HCEC 1CT (cell line): ENCODE data around the gene MYO1B.

ENCODE experiments used
- DNase-seq: peaks from one replicate; pipeline ENCODE4 v3.0.0-alpha.2; 2017

MYO1B gene

DNA sequence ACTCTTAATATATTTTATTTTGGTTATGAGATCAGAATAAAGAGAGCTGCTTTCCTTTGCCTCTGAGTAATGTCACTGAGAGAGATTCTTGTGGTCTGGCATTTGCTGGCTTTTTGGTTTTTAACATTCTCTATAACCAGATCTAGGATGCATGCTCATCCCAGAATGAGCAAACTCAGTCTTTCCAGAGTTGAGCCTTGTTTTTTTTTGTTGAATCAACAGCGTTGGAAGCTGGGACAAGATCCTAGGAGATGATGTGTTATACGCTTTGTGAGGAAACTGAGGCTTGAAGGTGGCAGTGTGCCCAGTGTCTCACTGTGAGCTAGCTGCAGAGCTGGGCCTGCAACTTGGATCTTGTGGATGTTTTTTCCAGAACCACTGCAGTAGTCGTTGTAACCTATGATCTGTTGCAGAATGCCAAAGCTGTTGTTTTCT is 19.5 kb downstream of the MYO1B start:
- DNase-seq = peak; percentile 84

DNA sequence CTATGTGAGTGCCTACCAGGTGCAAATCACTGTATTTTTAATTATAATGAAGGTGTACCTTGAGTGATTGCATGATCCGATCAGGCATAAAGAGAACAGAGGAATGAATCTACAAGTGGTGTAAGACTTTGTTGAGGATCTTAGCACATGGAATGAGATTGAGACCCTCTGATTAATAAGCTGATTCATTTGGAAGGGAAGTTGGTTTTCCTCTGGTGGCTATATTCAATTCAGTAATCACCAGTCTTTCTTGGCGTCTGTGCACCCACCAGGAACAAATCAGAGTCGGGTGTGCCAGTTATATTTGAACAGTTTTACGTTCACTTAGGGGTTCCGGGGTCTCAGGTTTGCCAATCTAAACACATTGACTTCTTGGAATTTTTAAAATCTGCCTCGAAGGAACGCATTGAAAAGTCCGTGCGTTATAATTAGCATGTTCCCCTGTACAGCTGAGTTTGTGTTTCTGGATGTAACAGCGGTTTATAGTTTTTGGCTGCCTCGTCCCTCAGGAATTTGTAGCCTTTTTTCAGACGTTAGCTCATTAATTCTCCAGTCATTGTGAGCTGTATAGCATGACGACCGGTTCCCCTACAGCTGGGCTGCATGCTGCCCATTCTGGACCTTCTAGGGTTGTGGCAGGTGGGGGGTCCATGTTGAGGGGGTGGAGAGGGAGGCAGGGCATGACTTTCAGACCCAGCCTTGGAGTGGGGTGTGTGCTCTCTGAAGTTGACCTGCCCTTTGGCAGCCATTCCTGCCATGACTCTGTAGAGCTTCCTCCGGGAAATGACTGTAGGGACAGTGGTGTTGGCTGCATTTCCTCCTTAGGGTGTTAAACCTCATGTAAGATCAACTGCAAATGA is 20.3 kb downstream of the MYO1B start:
- peak; percentile 61 for DNase-seq

DNA sequence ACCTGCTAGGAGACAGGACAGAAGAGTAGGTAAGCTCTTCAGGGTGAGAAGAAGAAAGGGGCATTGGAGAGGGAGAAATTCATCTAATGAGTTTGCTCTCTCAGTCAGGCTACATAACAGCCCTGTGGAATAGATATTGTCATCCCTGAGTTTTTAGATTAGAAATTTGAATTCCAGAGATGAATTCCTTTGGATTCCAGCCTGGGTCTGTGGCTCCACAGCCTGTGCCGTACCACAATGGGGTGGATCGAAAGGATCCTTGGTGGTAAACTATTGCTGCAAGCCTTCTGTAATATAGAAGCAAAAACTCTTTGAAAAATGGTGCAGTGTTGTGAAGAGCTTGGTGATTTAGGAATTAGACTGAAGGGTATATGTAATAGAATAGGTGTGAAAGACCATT is 21.0 kb downstream of the MYO1B start:
- no peak for DNase-seq

DNA sequence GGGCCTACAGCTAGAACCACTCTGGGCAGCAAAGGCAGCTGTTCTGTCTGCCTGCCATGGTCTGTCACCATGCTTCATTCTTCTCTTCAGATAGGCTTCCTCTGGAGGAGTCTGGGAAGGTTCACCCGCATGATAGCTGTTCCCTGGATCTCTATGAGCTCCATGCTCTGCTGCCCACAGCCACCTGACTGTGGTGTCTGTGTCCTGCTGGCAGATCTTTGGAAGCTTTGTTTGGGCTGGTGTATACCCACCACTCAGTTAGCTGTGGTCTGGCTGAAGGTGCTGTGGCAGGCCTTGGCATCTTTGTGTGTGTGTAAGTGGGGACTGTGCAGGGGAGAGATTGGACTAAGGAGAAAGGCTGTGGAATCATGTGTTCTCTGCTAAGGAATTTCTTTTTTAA is 23.4 kb downstream of the MYO1B start:
- no peak for DNase-seq

DNA sequence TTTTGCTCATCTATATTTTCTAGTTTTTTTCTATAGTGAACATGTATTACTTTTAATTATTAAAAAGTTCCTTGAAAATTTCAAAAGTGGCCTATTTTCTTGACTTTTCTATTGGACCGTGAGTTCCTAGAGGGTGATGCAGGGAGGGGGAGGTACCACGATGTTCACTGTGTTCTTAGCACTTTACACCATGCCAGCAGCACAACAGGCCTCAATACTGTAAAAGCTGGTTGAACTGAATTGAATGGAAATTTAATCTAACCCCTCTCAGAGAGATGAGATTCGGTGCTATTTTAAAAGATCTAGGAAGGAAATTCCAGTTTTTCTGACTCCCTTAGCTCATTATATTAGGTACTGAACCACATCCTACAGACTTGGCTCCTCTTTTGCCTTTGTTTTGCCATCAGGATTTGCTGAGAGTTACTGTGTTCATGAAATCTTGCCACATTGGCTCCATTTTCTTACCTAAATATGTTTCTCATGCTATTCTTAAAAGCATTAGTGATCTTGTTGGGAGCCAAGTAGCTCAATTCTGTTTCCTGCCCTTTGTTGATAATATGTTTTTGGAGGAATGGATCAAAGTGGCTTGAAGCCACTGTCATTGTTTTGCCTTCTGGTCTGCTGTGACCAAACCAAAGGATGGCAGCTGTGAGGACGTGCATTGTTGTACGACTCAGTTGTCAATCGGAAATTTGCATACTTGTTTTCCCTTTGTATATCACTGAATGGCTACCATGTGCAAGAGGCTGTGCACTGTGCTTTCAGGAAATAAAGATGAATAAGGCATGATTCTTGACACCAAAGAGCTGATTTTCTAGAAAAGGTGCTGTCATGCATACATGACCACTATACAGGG is 25.3 kb downstream of the MYO1B start:
- DNase-seq = no peak

DNA sequence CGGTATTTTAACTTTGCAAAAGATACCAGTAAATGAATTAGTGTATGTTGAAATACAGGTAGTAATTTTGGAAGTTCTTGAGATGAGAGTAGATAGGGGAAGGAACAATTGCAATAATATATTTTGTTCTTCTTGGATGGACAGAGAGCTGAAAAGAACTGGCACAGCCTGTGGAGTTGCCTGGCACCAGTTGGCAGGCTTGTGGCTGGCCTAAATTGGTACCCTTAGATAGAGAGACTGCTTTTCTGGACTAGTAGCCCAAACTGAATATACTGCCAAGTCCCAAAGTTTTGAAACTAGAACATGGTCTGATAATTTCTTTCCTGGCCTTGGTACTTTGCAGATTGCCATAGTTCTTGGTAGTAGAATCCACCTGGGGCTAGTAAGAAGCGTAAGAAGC is 26.9 kb downstream of the MYO1B start:
- DNase-seq = no peak

DNA sequence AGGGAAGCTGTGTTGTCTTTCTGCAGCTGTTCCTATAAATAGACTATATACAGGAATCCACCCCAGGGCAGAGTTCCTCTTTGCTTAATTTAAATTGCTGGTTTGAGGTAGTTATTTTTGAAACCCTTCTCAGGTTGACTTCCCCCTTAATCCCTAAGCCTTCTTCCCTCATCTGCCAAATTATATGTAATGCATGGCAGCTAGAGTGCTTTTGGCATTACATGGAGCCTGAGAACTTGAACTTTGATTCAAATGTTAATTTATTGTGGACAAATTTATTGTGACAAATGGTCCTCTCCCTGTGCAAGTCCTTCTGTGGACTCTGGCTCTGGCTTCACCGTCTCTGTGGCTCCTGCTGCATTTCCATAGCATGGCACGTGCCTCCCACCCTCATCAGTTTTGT is 29.2 kb downstream of the MYO1B start:
- DNase-seq = no peak

DNA sequence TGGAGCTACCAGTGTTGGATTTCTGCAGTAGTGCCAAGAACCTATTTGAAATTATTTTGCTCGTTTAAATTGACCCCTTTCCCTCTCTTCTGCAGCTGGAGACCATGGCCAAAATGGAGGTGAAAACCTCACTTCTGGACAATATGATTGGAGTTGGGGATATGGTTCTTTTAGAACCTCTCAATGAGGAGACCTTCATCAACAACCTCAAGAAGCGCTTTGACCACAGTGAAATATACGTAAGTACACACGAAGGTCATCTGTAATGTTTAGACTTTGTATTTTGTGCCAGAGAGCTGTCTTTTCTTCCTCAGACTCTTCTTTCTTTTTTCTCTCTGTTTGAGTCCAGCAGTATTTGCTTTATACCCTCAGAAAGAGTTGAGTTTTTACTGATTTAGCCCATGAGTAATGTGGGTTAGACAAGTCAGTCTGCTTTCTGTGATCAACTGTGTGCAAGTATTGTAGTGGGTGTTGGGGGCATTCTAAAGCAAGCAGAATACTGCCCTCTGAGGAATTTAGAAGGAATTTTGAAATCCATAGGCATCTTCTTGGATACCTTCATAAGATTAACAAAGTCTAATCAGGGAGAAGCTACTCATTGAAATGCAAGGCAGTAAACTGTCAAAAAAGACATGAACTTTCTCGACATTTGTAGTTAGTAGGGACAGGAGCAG is 31.7 kb downstream of the MYO1B start:
- DNase-seq = no peak

DNA sequence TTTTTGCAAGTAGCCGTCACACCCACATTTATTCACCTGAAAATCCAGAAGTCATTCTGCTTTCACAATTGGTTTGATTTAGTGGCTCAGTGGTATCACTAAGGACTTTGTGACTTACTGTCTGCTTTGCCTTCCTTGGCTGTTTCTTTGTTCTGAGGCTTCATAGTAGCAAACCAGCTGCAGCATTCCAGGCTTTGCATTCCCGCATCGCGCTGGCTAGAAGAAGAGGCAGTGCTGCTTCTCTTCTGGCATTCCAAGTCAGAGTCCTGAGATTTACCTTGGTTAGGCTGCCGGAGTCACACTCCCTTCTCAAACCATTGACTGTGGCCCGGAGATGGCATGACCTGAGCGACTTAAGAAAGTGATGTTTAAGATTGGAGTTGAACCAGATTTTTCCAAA is 35.1 kb downstream of the MYO1B start:
- no peak for DNase-seq

DNA sequence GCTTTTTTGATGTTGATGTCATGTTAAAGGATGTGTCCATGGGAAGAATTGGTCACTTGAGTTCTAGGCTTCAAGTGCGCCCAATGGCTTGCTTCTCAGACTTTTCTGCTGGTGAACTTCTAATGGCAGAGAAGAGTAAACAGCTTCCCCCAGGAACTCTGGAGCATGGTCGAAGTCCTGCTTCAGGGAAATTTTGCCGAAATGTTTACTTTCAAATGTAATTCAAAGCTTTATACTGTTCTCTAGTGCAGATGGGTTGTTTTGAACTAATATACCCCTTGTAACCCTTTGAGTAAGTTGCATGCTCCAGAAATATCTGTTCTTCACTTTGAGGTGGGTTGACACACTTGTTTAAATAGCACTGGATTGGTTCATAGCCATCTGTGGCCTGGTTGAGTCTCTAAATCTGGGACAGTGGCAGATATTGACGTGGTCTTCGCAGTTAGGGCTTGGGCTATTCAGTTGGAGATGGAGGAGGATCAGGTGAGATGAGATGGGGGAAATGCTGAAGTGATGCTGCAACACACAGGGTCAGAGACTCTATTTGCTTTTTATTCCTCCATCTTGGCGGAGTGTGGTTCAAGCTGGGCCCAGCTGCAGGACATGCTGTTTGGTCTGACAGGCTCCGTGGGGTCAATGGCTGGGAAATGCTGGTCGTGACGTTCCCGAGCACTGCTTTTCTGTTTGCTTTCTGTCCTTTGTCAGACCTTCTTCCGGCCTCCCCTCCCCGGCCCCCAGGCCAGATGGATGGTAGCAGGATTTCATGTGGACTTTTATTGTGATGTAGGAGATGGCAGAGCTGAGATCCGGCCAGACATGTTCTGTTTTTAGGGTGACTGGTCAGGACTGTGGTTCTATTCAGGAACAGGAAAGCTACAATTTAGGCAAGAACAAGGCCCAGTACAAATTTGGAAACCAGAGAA is 35.9 kb downstream of the MYO1B start:
- DNase-seq = no peak

DNA sequence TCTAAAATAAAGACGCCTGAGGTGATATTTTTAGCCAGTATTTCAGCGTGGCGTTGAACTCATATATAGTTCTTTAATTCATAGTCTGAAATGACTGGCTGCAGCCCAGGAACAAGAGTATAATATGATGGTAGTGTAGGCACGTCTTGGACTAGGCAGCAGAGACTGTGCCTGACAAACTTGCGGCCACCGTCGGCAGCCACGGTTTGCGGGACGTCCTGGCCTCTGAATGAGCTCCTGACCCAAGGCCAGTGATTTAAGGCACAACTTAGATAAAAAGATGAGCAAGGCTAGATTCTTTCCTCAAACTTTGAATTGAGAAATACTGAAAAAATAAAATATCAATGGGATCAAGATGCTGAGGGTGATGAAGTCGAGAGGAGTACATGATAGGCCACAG is 40.0 kb downstream of the MYO1B start:
- DNase-seq = no peak

DNA sequence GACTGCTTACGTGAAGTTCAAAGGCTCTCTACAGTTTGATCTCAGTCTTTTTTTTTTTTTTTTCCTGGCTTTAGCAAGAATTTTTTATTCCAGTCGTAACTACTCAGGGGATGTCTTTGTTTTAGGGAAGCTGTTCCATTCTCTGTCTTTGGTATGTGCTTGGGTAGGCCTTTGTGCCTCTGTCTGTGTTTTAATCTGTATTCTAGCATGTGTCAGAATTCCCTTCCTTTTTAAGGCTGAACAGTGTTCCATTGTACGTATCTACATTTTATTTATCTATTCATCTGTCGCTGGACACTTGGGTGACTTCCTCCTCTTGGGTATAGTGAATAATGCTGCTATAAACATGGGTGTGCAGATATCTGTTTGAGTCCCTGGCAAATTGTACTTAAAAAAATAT is 42.6 kb downstream of the MYO1B start:
- DNase-seq = no peak

DNA sequence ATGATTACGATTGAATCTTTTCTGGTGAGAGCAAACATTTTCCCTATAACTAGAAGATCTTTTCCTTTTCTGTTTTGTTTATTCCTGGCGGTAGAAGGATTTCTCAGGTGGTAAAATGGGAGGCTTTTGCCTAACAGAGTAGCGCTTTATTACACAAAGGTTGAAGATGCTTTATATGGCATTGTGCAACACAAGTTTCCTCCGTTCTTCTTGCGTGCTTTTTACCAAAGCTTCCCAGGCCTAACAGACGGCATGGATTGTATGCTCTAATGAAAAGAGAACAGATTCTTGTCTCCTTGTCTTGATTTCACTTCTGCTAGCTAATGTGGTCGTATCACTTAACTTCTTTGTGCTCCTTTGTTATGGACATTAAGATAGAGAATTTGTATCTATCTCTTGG is 43.8 kb downstream of the MYO1B start:
- no peak for DNase-seq

DNA sequence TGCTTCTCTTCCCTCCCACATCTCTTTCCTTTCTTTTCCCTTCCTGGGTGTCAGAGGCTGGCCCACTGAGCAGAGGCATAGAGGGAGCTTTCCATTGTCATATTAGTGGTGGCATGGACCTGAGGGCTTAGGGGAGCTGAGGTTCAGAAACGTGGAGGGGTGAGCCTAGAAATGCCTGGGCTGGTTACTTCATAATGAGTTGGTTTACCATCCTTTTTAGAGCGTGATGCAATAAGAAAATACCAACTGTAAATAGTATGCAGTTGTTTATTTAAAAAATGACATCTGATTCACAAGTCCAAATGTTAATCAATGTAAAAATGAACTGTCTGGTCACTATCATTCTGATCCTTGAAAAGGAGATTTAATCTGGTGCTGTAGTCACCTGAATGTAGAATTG is 46.3 kb downstream of the MYO1B start:
- peak; percentile 45 for DNase-seq

DNA sequence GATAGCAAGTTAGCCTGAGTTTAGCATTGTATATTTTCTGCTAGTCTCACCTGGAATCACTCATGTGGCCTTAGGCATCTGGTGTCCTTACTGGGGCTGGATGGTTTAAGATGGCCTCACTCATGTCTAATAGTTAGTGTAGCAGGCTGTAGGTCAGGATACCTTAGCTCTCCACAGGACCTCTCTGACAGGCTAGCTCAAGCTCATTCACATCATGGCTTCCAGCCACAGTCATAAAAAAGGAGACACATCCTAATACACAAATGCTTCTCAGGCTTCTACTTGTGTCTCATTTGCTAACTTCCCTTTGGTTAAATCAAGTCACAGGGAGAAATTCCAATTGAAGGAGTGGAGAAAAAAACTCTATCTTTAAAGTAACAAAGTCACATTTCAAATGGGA is 47.7 kb downstream of the MYO1B start:
- no peak for DNase-seq

DNA sequence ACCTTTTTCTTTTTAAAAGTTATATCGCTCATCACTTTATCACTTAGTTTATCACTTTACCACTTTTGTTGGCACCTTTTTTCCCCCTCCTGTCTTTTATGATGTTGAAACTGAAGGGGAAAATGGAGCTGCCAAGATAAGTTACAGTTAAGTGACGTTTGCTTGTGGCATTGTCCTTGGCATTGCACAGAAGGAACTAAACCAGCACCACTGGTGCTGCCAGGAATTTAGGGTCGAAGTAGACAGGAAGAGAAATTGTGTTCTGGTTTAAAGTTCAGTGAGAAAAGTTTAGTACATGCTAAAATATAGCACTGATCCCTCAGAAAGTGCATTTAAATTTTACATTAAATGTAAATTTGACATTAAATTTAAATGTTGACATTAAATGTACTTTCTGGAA is 49.9 kb downstream of the MYO1B start:
- no peak for DNase-seq

DNA sequence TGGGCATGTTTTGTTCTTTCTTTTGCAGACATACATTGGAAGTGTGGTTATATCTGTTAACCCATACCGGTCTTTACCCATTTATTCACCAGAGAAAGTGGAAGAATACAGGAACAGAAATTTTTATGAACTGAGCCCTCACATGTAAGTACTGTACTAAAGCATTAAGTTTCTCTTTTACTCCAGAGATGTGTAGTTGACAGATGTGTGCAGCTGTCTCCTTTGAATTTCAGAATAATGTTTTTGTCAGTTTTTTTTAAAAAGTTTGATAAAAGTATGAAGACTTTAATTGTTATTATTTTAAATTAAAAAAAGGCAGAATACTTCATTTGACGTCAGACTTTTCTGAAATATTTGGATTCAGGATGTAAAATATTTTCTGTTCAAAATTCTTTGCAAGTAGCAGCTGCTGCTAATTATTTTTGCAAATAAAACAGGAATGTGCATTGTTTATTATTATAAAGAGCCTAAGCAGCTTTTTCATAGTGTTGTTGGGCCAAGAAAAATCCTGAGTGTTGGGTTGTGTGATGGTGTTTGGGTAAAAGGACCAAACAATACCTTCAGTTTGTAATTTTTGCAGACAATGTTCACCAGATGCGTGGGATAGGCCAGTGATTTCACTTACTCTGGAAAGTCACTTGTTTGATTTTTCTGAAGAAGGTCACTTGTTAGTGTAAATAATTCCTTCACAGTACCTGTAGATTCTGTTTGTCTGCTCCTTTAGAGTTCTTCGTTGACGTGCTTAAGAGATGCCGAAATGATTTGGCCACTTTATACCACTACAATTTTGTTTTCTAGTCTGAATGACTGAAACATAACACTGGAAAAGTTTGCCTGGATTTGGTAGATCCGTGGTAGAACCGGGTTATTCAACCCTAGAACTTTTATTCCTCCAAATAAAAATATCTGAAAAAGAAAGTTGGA is 51.1 kb downstream of the MYO1B start:
- DNase-seq = no peak

DNA sequence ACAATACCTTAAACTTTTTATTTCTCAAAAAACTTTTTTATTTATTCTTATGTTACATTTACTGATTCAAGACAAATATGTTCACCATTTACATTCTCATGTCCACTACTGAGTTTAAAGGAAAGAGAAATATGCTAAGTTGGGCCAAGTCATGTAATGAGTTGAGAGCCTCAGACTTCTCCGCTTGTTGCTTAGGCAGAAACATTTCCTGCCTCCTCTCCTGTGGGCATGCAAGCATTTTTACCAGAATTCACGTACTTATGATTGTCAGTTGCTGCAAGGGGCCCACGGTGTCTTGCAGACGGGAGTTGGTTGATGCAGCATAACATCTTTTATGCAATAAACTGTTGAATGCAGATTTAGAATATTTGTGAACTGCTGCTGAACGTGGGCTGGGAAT is 51.8 kb downstream of the MYO1B start:
- DNase-seq = no peak

DNA sequence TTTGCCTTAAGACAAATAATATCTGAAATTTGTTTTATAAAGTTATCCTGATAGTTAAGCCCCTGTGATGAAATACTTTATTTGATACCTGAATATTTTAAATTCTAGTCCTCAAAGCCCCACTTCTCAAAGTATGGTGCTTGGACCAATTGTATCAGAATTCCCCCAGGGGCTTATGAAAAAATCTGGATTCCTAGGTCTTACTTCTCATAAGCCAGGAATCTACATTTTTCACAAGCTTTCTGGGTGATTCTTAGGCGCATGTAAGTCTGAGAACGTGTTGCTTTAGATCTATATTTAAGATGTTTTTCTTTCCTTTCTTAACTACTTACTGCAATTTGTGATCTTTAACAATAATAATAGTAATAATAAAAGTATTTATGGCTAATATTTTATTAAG is 53.1 kb downstream of the MYO1B start:
- no peak for DNase-seq

DNA sequence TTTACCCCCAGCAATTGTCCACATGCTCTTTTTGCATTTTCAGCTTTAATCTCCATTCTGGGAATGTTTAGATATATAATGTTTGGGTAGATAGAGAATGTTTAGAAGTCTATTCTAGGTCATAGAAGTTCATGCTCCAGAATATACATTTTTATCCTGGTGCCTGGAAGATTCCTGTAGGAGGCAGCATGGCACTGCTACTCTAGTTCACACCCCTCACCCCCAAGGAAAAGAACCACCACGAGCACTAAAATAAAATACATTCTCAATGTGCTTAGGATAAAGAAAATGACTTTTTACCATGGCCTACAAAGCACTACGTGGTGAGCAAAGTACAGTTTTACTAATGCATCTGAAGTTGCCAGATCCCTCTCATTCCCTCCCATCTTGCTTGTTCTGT is 53.8 kb downstream of the MYO1B start:
- DNase-seq = peak; percentile 40

DNA sequence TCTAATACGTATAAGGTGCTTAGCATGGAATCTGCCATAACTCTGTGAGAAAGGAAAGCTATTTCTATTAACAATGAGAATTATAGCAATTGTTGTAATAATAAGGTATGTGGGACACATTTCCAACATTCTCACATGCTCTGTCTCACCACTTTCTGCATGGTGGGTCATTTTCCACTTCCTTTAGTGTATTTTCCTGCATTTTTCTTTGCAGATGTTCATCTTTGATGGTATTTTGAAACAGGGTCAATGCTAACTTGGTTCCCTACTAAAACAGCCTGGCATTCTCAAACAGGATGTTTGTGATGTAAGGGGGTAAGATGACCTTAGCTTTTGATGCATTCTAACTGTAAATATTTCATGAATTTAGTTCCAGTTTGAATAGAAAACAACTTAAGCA is 54.7 kb downstream of the MYO1B start:
- DNase-seq = no peak
